ENCODE data around the gene ABCC1. TPM values are rescaled to one million over a fixed set of nuclear protein-coding genes. Genes with fewer than 3 reads are reported as not detected.

Gene ABCC1
- total RNA-seq, 1 donor from 2014 or later, result 18.1 TPM

DNA sequence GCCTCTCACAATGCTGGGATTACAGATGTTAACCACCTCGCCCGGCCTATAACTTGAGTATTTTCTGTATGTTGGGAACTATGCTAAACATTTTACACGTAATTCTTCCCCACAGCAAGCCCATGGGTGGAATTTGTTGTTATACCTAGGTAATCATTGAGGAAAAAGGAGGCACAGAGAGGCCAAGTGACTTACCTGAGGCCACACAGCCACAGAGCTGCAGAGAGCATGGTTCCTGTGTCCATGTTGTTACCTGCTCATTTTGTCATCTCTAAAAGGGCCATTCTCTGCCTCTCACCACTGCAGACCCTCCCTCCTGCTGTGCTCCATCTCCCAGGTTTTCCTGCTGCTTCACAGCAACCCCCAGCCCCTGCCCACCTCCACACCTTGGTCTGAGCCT lies 135.5 kb downstream of the ABCC1 start:
- no peak for DNase-seq (ENCODE audit: low read depth)
- TF ChIP-seq, protein P1, sequence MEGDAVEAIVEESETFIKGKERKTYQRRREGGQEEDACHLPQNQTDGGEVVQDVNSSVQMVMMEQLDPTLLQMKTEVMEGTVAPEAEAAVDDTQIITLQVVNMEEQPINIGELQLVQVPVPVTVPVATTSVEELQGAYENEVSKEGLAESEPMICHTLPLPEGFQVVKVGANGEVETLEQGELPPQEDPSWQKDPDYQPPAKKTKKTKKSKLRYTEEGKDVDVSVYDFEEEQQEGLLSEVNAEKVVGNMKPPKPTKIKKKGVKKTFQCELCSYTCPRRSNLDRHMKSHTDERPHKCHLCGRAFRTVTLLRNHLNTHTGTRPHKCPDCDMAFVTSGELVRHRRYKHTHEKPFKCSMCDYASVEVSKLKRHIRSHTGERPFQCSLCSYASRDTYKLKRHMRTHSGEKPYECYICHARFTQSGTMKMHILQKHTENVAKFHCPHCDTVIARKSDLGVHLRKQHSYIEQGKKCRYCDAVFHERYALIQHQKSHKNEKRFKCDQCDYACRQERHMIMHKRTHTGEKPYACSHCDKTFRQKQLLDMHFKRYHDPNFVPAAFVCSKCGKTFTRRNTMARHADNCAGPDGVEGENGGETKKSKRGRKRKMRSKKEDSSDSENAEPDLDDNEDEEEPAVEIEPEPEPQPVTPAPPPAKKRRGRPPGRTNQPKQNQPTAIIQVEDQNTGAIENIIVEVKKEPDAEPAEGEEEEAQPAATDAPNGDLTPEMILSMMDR (conservative IDR thresholded peaks at IDR 0.05; ENCODE audit: low read depth, low read length), result no peak
- no peak overlapping the region for H3K4me3 ChIP-seq (ENCODE audit: low read depth, low read length)

- no peak for DNase-seq (ENCODE audit: low read depth)
- TF ChIP-seq, protein P1 (conservative IDR thresholded peaks at IDR 0.05; ENCODE audit: low read depth, low read length), result no peak
- H3K4me3 ChIP-seq (ENCODE audit: low read depth, low read length), result no peak overlapping the region
Observed at GRCh38 chr16:16086653-16087446, 137.4 kb downstream of the ABCC1 start.

DNA sequence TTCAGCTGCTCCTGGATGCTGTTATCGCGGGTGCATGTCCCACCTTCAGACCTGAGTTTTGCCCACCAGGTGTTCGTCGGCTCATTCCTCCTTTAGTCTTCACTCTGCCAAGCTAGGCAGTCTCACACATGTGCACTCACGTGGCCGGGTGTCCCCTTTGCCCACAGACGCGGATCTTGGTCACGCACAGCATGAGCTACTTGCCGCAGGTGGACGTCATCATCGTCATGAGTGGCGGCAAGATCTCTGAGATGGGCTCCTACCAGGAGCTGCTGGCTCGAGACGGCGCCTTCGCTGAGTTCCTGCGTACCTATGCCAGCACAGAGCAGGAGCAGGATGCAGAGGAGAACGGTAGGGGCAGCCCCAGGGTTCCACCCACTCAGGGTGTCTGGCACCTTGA lies 140.8 kb downstream of the ABCC1 start:
- DNase-seq (ENCODE audit: low read depth), result no peak
- no peak overlapping the region for H3K4me3 ChIP-seq (ENCODE audit: low read depth, low read length)
- TF ChIP-seq, protein P1 (conservative IDR thresholded peaks at IDR 0.05; ENCODE audit: low read depth, low read length), result no peak

GRCh38 chr16:16092925-16093627 lies 143.7 kb downstream of the ABCC1 start:
- H3K4me3 ChIP-seq (ENCODE audit: low read depth, low read length), result no peak overlapping the region
- TF ChIP-seq, protein P1 (conservative IDR thresholded peaks at IDR 0.05; ENCODE audit: low read depth, low read length), result no peak
- DNase-seq (ENCODE audit: low read depth), result no peak

GRCh38 chr16:16093628-16094332 lies 144.4 kb downstream of the ABCC1 start:
- H3K4me3 ChIP-seq (ENCODE audit: low read depth, low read length), result no peak overlapping the region
- no peak for DNase-seq (ENCODE audit: low read depth)
- TF ChIP-seq, protein P1 (conservative IDR thresholded peaks at IDR 0.05; ENCODE audit: low read depth, low read length), result no peak

GRCh38 chr16:16095646-16096045 lies 146.2 kb downstream of the ABCC1 start:
- TF ChIP-seq, protein P1 (conservative IDR thresholded peaks at IDR 0.05; ENCODE audit: low read depth, low read length), result no peak
- DNase-seq (ENCODE audit: low read depth), result no peak
- no peak overlapping the region for H3K4me3 ChIP-seq (ENCODE audit: low read depth, low read length)

Measured in epithelial cell of proximal tubule (primary cell).